Activated gamma-delta T cell (primary cell): ENCODE results near the gene FAM168A.

Source experiments
- DNase-seq: peaks from one replicate; lab custom pipeline; 2025; lab: John Stamatoyannopoulos, UW

Gene FAM168A

DNA sequence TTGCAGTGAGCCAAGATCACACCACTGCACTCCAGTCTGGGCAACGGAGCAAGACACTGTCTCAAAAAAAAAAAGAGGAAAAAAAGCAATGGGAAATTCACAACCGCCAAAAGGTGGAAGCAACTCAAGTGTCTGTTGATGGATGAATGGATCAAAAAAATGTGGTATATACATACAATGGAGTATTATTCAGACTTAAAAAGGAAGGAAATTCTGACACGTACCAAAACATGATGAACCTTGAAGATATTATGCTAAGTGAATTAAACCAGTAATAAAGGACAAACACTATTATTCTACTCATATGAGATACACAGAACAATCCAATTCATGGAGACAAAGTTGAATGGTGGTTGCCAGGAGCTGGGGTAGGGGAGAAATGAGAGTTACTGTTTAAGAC, 40.9 kb downstream of the FAM168A start:
- DNase-seq = no peak

DNA sequence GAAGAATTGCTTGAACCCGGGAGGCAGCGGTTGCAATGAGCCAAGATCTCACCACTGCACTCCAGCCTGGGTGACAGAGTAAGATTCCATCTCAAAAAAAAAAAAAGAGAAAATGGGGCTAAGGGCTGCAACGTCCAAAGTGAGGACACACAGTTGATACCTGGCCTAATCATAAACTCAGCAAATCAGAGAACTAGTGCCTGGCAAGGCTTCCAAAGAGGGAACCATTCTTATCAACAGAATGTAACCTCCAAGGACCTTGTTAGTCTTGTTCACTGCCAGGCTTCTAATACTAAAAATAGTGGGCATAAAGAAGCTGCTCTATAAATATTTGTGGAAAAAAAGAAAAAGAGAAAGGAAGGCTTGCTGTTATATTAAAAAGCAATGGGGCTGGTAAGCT, 42.3 kb downstream of the FAM168A start:
- DNase-seq = no peak

DNA sequence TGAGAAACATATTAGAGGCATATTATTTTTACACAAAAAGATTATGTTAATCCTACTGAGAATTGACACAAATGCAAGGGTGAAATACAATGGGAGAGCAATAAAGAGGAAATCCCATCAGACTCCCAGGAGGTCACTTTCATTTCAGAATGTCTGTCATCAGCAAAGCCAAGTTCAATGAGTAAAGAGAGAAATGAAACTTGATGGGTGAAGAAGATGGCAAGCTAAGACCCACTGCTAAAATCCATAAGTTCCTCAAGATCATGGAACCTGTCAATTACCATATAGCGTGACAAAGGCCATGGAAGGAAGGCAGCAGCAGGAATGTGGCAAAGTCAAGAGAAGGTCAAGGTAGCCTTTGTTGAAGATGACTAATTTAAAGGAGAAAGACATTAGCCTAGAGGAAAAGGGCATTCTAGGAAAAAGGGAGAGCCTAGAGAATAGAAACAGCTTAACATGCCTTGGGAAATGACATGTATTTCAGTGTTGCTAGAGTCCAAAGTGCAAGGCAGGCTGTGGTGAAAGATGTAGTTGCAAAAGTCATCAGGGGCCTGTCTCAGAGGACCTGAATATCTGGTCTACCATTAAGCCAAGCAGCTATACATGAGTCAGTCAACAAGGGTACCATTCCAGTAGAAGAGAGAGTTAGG, 43.1 kb downstream of the FAM168A start:
- no peak for DNase-seq

DNA sequence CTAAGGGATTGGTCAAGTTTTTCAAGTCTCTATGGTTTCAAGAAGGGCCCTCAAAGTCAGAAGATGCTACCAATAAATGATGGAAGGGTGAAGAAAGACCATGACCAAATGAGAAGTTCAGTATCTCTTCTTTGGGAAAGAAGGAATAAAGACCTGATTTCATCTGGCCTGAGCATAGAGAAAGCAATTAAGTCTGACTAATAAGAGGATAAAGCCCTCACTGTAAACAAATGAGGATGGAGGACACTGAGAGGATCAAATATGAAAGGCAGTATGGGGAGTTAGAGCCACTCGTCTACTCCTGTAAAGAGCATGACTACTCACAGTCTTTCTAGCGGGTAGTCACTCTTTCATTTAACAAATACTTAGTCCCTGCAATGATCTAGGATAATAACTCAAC, 44.6 kb downstream of the FAM168A start:
- DNase-seq = no peak

DNA sequence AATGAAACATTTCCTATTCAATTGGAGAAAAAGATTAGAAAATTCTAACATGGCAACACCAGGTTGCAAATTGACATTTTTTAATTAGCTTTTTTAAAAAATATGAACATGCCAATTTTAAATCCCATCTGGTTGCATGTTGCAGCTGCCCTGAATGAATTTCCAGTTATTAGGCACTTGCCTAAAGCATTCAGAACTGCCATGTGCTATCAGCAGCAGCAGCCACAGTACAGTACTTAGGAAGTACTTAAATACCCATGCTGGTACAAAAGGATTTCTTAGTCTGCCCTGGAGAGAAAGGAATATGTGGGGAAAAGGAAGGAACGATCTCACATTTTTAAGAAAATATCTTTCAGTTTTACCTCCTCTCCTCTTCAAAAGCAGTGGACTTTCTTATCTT, 46.2 kb downstream of the FAM168A start:
- no peak for DNase-seq

DNA sequence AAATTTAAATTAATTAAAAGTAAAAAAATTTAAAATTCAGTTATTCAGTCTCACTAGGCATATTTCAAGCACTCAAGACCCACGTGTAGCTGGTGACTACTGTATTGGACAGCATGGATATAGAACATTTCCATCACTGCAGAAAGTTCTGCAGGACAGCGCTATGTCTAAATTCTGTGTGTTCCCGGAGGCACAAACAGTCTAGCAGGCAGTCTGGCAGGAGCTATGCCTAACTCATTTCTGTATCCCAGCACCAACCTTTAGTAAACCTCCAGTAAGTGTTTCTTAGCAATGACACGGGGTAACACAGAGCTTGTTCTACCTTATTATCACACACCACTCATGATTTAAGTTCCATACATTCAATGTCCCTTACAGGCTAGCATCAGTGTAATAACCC, 48.5 kb downstream of the FAM168A start:
- DNase-seq = no peak

DNA sequence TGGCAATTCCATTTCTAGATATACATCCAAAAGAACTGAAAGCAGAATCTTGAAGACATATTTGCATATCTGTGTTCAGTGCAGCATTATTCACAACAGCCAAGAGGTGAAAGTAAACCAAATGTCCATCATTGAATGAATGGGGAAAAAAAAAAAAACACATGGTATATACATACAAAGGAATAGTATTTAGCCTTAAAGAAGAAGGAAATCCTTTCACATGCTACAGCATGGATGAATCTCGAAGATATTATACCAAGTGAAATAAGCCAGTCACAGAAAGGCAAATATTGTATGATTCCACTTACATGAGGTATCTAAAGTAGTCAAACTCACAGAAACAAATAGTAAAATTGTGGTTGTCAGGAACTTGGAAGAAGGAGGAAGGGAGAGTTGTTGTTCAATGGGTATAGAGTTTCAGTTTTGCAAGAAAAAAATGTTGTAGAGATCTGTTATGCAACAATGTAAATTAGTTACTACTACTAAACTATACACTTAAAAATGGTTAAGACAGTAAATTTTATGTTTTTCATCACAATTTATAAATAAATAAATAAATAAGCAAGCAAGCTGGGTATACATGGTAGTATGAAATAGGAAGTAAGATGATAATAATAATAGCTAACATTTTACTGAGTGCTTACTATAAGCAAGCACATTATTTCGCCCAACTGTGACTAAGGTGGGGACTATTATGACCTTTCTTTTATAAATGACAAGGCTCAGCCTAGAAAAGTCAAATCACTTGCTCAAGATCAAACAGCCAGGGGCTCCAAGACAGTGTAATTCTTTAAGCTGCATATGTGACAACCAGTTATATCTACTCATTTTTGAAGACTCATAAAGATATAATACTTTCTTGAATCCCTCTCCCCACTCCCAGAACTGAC, 50.0 kb downstream of the FAM168A start:
- no peak for DNase-seq

DNA sequence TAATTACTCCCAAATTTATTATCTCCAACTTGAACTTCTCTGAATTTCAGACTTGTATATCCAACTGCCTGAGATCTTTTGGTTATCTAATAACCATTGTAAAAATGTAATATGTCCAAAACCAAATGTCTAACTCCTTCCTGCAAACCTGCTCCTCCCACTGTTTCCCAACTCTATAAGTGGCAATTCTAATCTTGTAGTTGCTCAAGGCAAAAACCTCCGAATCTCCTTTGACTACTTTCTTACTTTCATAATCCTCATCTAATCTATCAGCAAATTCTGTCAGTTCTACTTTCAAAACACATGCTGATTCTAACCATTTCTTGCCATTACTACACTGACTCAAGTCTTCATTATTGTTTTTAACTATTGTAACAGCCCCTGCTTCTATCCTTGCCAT, 55.7 kb downstream of the FAM168A start:
- DNase-seq = no peak

DNA sequence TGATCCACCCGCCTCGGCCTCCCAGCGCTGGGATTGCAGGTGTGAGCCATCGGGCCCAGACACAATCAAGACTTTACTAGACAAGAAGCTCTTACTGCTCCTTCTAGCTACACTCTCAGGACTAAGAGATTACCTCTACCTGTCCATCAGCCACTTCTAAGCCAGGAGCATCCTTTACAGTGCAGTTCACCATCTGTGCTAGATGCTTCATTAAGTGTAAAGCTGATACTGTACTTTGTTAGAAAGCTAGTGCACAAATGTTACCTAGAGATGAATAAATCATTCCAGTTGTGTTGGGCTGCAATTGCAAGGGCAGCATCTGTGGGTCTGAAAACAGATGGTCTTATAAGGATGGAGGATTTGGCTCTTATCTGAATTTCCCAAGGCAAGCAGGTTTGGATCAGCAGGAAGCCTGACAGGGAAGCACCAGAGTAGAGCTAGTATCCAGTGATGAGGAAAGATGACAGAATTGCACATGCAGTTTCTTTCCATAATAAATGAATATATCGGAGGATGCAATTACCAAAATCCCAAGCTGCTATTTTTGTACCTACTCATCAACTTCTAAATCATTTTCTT, 58.3 kb downstream of the FAM168A start:
- no peak for DNase-seq

DNA sequence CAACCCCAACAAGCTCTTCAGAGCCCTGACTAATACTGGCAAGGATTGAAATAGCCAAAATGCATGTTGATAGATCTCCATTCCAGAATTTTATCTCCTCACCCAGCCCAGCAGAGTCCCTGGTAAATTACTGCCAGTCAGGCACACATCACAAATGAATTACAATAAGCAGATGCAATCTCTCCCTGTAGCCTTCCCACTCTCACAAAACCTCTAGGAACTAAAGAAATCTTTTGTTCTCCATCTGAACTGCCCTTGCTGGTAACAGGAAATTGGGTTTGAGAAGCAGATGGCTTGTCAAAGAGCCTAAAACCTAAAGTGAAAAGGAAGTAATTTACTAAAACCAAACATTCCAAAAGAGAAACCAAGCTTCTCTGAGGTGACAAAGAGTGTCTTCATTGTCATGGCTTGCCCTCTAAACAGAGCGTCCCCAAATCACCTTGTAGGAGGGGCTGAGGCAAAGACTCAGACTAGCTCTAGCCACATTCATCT, 59.5 kb downstream of the FAM168A start:
- no peak for DNase-seq

DNA sequence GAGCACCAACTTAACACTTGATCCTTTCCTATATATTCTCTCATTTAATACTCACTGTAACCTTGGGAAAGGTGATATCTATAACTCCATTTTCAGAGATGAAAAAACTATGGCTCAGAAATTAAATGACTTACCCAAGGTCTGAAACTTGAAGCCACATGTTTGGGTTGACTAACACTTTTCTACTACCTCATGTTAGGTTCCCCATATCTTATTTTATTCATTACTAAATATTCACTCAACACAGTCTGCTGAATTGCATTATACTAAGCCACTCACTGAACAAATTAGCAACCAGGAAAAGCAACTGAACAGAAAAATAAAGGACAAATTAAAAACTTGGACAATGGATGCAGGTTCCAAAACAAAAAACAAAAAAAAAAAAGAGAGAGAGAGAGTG, 59.9 kb downstream of the FAM168A start:
- no peak for DNase-seq

DNA sequence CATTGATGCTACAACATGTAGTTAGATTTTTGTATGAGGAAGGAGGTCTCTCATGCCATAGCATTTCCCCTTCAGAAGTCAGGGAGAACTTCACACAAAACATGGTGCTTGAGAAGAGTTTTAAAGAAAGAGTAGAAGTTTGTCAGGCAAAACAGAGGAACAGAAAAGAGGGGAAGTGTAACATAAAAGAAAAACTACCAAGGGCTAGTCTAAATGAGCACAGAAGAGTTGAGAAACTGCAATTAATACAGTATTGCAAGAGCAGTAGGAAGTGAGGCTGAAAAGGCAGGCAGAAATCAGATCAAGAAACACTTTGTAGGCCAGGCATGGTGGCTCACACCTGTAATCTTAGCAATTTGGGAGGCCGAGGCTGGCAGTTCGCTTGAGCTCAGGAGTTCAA, 61.0 kb downstream of the FAM168A start:
- DNase-seq = no peak

DNA sequence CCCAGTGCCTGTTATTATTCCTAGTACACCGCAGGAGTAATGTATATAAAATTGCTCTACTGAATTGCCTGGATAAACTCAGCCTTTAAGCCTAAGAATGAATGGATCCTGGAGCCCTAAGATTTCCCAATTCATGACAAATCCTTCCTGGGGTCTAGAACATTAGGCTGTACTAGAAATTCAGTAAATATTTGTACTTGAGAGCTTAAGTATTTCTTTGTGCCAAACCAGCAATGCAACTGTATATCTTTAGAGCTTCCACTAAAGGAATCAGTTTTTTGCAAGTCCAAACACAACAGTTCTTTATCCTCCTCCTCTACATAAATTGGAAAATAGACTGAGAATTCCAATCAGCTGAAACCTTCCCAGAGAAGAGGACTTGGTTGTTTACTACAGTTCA, 65.6 kb downstream of the FAM168A start:
- DNase-seq = no peak

DNA sequence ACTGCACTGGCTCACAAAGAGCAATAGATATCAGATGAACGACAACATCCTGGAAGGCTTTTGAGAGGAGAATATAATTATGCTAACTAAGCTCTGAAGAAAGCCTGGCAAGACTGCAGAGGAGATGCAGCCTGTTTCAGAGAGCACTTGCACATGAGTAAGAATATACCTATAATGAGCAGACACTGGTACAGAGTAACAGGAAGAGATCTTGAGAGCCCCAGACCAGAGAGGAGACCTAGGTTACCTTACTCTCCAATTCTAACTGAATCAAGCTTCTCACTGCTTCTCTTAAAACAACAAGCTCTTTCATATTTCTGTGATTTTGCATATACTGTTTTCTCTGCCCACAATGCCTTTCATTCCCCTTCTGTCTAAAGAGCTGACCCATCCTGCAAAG, 66.5 kb downstream of the FAM168A start:
- no peak for DNase-seq

DNA sequence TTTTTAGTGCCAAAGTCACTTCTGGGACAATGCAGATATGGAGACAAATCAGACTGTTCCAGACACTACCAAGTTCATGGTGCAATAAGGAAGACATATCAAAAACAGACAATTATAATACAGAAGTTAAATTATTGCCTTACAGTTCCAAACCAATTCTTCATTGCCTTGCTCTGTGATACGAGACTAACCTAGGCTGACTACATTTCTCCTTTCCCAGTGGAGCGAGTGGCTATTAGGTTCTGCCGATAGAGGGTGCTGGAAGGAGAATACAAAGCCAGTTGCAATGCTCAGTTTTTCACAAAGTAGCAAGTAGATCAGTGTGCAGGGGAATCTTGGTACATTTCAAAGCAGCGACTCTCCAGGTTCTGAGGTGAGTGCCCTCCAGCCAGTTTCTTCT, 67.8 kb downstream of the FAM168A start:
- no peak for DNase-seq

DNA sequence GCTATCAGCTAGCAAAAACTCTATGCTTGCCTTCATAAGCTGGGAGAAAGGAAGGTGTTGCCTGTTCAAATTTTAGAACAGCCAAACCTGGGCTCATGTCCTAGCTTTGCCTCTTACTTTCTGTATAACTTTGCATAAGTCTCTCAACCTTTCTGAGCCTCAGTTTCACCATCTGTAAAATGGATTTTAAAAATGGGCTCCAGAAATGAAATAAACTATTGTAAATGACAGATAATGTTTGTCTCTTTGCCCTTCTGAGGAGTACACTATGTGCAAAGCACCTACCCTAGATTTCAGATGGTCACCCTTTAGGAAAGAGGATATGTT, 68.7 kb downstream of the FAM168A start:
- no peak for DNase-seq

DNA sequence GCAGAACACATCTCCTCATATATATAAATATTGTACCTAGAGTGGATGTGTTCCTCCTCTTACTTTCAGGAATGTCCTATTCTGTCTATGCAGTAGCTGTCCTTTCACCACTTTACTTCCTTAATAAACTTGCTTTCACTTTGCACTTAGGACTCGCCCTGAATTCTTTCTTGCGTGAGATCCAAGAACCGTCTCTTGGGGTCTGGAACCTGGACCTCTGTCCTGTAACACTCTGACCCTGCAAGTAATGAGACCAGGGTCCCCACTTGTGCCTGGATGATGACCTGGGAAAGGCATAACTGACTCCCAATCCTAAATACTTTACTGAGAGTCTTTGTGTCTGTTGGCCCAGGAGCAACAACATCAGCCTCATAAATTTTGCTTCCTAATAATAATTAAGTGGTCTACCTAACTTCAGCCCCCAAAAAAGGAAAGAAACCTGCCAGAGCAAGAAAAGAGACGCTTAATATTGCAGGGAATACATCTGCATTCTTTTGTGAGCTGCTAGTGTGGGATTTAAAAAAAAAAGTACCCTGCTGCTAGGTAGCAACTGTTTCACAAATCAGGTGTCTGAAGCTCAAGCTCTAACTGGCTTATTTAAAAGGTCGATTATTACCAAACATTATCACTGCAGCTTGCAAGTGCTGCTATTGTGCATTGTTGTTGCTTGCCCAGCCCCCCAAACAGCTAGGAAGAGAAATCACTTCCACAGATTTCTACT, 69.3 kb downstream of the FAM168A start:
- DNase-seq = no peak

DNA sequence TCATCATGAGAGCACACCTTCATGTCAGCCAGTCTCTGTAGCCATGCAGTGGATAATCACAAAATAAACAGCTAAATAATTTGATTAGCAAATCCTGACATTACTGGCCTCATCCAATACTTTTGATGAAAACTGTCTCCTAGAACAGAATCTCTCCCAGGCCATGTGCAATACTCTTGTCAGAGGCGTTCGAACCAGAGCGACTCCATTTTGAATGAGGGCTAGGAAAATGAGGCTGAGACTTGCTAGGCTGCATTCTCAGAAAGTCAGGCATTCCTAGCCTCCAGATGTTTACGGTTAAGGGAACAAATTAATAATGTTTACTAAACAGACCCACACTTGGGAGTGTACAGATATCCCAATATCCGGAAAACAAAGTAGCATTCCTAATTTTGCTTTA, 69.9 kb downstream of the FAM168A start:
- no peak for DNase-seq

DNA sequence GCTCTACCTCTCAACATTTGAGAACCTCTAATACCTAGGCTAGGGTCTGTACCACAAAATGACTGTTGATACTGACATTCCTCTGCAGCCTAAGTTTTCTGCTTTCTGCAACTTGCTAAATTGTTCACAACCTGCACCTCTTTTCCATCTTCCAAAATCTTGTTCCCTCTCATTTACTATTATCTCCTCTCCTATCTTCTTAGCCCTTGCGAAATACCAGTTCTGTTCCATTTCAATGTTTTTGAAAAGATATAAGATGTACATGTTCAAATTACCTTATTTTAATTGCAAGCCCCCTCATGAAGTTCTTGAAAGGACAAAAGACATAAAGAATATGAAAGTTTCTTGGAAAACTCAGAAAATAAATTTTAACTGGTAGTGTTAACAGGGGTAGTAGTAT, 72.3 kb downstream of the FAM168A start:
- no peak for DNase-seq

DNA sequence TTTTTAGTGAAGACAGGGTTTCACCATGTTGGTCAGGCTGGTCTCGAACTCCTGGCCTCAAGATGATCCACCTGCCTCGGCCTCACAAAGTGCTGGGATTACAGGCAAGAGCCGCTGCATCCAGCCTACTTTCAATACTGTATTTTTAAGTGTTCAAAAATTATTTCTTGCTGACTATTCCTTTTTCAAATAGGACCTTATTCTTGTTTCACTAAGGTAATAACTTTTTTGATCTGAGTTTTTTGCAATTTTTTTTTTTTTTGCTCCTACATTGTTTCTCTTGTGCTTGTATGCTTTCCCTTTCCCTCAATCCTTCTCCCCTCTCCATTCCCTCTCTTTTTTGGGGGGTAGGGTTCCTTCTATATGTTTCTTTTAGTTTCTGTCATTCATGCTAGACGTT, 73.1 kb downstream of the FAM168A start:
- no peak for DNase-seq

DNA sequence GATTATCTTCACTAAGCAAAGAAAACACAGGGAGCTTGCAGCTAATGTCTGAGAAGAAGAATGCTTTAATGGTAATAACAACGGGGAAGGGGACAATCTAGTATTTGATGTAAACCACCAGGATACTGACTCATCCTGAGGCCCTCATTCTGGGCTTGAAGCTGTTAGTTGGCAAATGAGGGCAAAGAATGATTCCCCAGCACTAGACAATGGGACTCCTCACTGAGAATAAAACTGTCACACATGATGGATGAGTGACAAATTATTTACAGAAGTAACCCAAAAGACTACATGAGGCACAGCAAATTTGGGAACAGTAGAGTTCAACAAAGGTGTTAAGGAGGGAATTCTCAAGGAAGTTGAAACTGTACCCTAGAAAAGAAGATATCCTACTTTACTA, 76.3 kb downstream of the FAM168A start:
- no peak for DNase-seq

DNA sequence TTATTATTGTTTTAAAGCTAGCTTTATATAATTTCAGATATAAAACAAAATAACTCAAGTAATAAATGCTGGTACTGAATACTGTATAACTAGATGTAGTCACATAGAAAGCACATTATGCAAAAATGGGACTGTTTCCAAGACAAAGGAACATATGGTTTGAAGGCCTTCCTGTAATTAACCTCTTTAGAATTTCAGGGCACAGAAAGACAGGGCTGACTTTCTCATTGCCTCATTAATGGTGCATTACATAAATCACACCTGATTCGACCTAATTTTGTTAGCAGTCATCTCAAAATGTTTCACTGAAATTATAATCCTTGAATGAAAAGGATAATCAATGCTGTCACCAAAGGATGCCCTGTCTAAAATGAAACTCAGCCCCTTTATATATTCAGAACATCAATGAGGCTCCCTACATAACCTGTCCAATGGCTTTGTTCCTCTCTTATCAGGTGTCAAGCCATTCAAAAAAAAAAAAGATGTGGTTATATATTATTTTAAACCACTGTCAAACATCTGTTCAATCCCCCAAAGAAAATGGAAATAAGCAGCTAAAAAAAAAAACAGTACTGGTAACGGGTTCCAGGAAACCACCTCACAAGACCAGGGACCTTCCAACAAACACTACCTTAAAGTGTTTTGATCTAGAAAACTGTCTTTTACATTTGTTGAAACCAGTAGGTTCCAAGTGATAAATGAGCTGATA, 77.4 kb downstream of the FAM168A start:
- no peak for DNase-seq
